Loucy (cell line): ENCODE data around the gene HS1BP3.

ENCODE experiments used
- H2AFZ ChIP-seq: fragments of 200-600 bp; sonication (generic); 2 replicates; pipeline ENCODE4 v1.6.0; 2016; ENCODE audit warnings: antibody characterized with exemption, mild to moderate bottlenecking, low read length, moderate library complexity
- H3F3A ChIP-seq: fragments of 200-600 bp; 2 replicates; pipeline ENCODE4 v1.6.0; 2016; ENCODE audit warnings: antibody characterized with exemption, low read depth, mild to moderate bottlenecking
- H3K27me3 ChIP-seq: fragments of 200-600 bp; sonication (generic); 2 replicates; pipeline ENCODE4 v1.6.1; 2014; ENCODE audit warnings: low read length, mild to moderate bottlenecking; ENCODE audit not compliant: insufficient read depth, poor library complexity, severe bottlenecking
- H3K36me3 ChIP-seq: fragments of 200-600 bp; sonication (generic); 2 replicates; pipeline ENCODE4 v1.6.1; 2016; ENCODE audit warnings: low read length; ENCODE audit not compliant: insufficient read depth
- H3K4me1 ChIP-seq: fragments of 200-600 bp; sonication (generic); 2 replicates; pipeline ENCODE4 v1.5.1; 2014; ENCODE audit warnings: low read length, mild to moderate bottlenecking; ENCODE audit not compliant: insufficient read depth, poor library complexity, severe bottlenecking
- H3K4me2 ChIP-seq: fragments of 200-600 bp; sonication (generic); 2 replicates; pipeline ENCODE4 v1.6.0; 2014; ENCODE audit warnings: antibody characterized with exemption, low read length, low read depth, mild to moderate bottlenecking; ENCODE audit not compliant: poor library complexity, severe bottlenecking
- H3K4me3 ChIP-seq: fragments of 200-600 bp; sonication (generic); 2 replicates; pipeline ENCODE4 v1.5.1; 2014; ENCODE audit warnings: low read length, mild to moderate bottlenecking, mixed read lengths; ENCODE audit not compliant: poor library complexity, severe bottlenecking
- H3K79me2 ChIP-seq: fragments of 200-600 bp; sonication (generic); 2 replicates; pipeline ENCODE4 v1.6.1; 2014; ENCODE audit warnings: low read length; ENCODE audit not compliant: insufficient read depth
- H3K9ac ChIP-seq: fragments of 200-600 bp; sonication (generic); 2 replicates; pipeline ENCODE4 v1.6.0; 2014; ENCODE audit warnings: mild to moderate bottlenecking, low read depth, low read length, moderate library complexity; ENCODE audit not compliant: poor library complexity, severe bottlenecking
- H3K9me2 ChIP-seq: fragments of 200-600 bp; sonication (generic); replicated peaks from 2 replicates; pipeline ENCODE4 v1.6.1; 2016; ENCODE audit warnings: low read depth, low read length, mixed read lengths
- H3K9me3 ChIP-seq: fragments of 200-600 bp; sonication (generic); 2 replicates; pipeline ENCODE4 v1.6.1; 2014; ENCODE audit warnings: mild to moderate bottlenecking, antibody characterized with exemption, low read length, low read depth; ENCODE audit not compliant: insufficient read depth
- H4K20me1 ChIP-seq: fragments of 200-600 bp; sonication (generic); 2 replicates; pipeline ENCODE4 v1.6.0; 2014; ENCODE audit warnings: antibody characterized with exemption, low read length, mild to moderate bottlenecking; ENCODE audit not compliant: insufficient read depth, poor library complexity, severe bottlenecking
- CTCF ChIP-seq: fragments of 200-600 bp; sonication (generic); conservative IDR thresholded peaks from 2 replicates; pipeline ENCODE4 v1.5.1; 2014; ENCODE audit warnings: mild to moderate bottlenecking, antibody characterized with exemption, low read length
- EZH2phosphoT487 ChIP-seq: fragments of 200-600 bp; IDR thresholded peaks from 2 replicates; pipeline ENCODE4 v1.6.1; 2018; ENCODE audit warnings: antibody characterized with exemption, mild to moderate bottlenecking, moderate library complexity, borderline replicate concordance

Gene HS1BP3

GRCh38 chr2:20575935-20576597 is 74.8 kb downstream of the HS1BP3 start:
- Histone ChIP-seq H3K27me3 (no peaks in the 10 kb centered on the region), H3K4me3 (no peak overlapping the region), H3K36me3 (no peaks in the 10 kb centered on the region), H3K9me2 (no peaks in the 10 kb centered on the region), H3K79me2 (no peaks in the 10 kb centered on the region), H2AFZ (no peak overlapping the region), H3F3A (no peaks in the 10 kb centered on the region), H3K4me1 (peaks cover 56% of the 10 kb centered on the region), H3K4me2 (no peak overlapping the region), H4K20me1 (no peaks in the 10 kb centered on the region), H3K9me3 (no peaks in the 10 kb centered on the region), H3K9ac (no peak overlapping the region)
- TF ChIP-seq CTCF: no peak
- TF ChIP-seq EZH2phosphoT487: no peak

GRCh38 chr2:20575414-20575813 is 75.5 kb downstream of the HS1BP3 start:
- Histone ChIP-seq H3K9me3 (no peaks in the 10 kb centered on the region), H4K20me1 (no peaks in the 10 kb centered on the region), H3K4me1 (peaks cover 56% of the 10 kb centered on the region), H3K36me3 (no peaks in the 10 kb centered on the region), H2AFZ (no peak overlapping the region), H3K79me2 (no peaks in the 10 kb centered on the region), H3K4me3 (no peak overlapping the region), H3K27me3 (no peaks in the 10 kb centered on the region), H3K9ac (no peak overlapping the region), H3K9me2 (no peaks in the 10 kb centered on the region), H3F3A (no peaks in the 10 kb centered on the region), H3K4me2 (no peak overlapping the region)
- TF ChIP-seq EZH2phosphoT487 (no peak), CTCF (no peak)

- Histone ChIP-seq H3K36me3 (no peaks in the 10 kb centered on the region), H3K9me2 (no peaks in the 10 kb centered on the region), H3K4me3 (no peak overlapping the region), H3K9me3 (no peaks in the 10 kb centered on the region), H3K27me3 (no peaks in the 10 kb centered on the region), H3K9ac (no peak overlapping the region), H4K20me1 (no peaks in the 10 kb centered on the region), H2AFZ (no peak overlapping the region), H3K79me2 (no peaks in the 10 kb centered on the region), H3F3A (no peaks in the 10 kb centered on the region), H3K4me1 (peaks cover 51% of the 10 kb centered on the region), H3K4me2 (no peak overlapping the region)
- no peak for TF ChIP-seq CTCF
- no peak for TF ChIP-seq EZH2phosphoT487
Observed at GRCh38 chr2:20574930-20575329, 76.0 kb downstream of the HS1BP3 start.
